Activated CD4-positive, alpha-beta memory T cell treated with anti-CD3 and anti-CD28 coated beads for 36 hours (primary cell): ENCODE measurements around the gene MYO15B. TPM values are rescaled to one million over a fixed set of nuclear protein-coding genes. Genes with fewer than 3 reads are reported as not detected.

ENCODE experiments used
- CTCF ChIA-PET: fragments of 350-600 bp; sonication (Branson Sonifier 250); formaldehyde crosslinking; loops from one replicate; lab custom pipeline; 2021; ENCODE audit warnings: antibody characterized with exemption, inconsistent platforms; lab: Charles Lee
- POLR2A ChIA-PET: fragments of 350-600 bp; sonication (Branson Sonifier 250); formaldehyde crosslinking; loops from one replicate; lab custom pipeline; 2021; ENCODE audit warnings: antibody characterized with exemption; lab: Charles Lee
- DNase-seq: peaks from one replicate; pipeline ENCODE4 v3.0.0-alpha.2; 2020
- H3K27ac Mint-ChIP-seq: one replicate; pipeline ENCODE4 v1.8.0; 2021; ENCODE audit warnings: mixed read lengths
- H3K27me3 Mint-ChIP-seq: one replicate; pipeline ENCODE4 v1.8.0; 2021; ENCODE audit warnings: mixed read lengths
- H3K36me3 Mint-ChIP-seq: one replicate; pipeline ENCODE4 v1.8.0; 2021; ENCODE audit warnings: mixed read lengths
- H3K4me1 Mint-ChIP-seq: one replicate; pipeline ENCODE4 v1.8.0; 2021; ENCODE audit warnings: low read depth, mixed read lengths
- H3K4me3 Mint-ChIP-seq: one replicate; pipeline ENCODE4 v1.8.0; 2021; ENCODE audit warnings: mild to moderate bottlenecking, mixed read lengths
- H3K9me3 Mint-ChIP-seq: one replicate; pipeline ENCODE4 v1.8.0; 2021; ENCODE audit warnings: mixed read lengths
- intact Hi-C: fragments of 100-400 bp; cut with micrococcal nuclease; formaldehyde crosslinking; loops from one replicate; pipeline ENCODE4 v1.15.1; 2023
- total RNA-seq, 2 experiments: library from RNA; stranded (reverse); gene quantifications; one replicate each; pipeline ENCODE4 v1.2.3, GENCODE V29; 2021

Gene MYO15B
- total RNA-seq, 2 experiments from 2014 or later: 16.8 to 20.5 TPM

GRCh38 chr17:75647061-75647460 lies 59.5 kb downstream of the MYO15B start:
- intact Hi-C loops: no loop called here
- POLR2A ChIA-PET: no interaction called here
- Mint-ChIP-seq H3K9me3 (no peaks in the 10 kb centered on the region), H3K27me3 (no peaks in the 10 kb centered on the region), H3K4me3 (no peak overlapping the region), H3K36me3 (peaks cover 6% of the 10 kb centered on the region), H3K4me1 (peaks cover 5% of the 10 kb centered on the region), H3K27ac (no peak overlapping the region)
- DNase-seq: no peak
- CTCF ChIA-PET: interaction anchor here (1.1 to 19.5 kb wide), 3 partner anchors 14 to 102 kb away, joined by 3 to 438 read pairs (median 69); partner anchors contain the start of gene SMIM5

- no peak for DNase-seq
- Mint-ChIP-seq H3K27ac (no peak overlapping the region), H3K36me3 (peaks cover 6% of the 10 kb centered on the region), H3K27me3 (no peaks in the 10 kb centered on the region), H3K4me1 (peaks cover 5% of the 10 kb centered on the region), H3K9me3 (no peaks in the 10 kb centered on the region), H3K4me3 (no peak overlapping the region)
- intact Hi-C loops: no loop called here
- CTCF ChIA-PET: interaction anchor here (7.7 kb wide), 1 partner anchor 15 kb away, joined by 69 read pairs; the partner anchor contains the start of gene SMIM5
- POLR2A ChIA-PET: no interaction called here
Measured at GRCh38 chr17:75647921-75648320, 60.3 kb downstream of the MYO15B start.

GRCh38 chr17:75649687-75650086 lies 62.1 kb downstream of the MYO15B start:
- DNase-seq: no peak
- POLR2A ChIA-PET: no interaction called here
- intact Hi-C loops: no loop called here
- no peaks in the 10 kb centered on the region for H3K27me3 Mint-ChIP-seq
- CTCF ChIA-PET: interaction anchor here (0.6 to 7.3 kb wide), 5 partner anchors 8 to 103 kb away, joined by 3 to 40 read pairs (median 5); partner anchors contain the start of gene SMIM5
- no peak overlapping the region for H3K4me3 Mint-ChIP-seq
- H3K36me3 Mint-ChIP-seq: peaks cover 10% of the 10 kb centered on the region
- peaks cover 5% of the 10 kb centered on the region for H3K4me1 Mint-ChIP-seq
- no peak overlapping the region for H3K27ac Mint-ChIP-seq
- H3K9me3 Mint-ChIP-seq: no peaks in the 10 kb centered on the region

GRCh38 chr17:75650874-75651273 lies 63.3 kb downstream of the MYO15B start:
- DNase-seq: no peak
- Mint-ChIP-seq H3K4me3 (no peak overlapping the region), H3K9me3 (no peaks in the 10 kb centered on the region), H3K36me3 (peaks cover 10% of the 10 kb centered on the region), H3K27ac (no peak overlapping the region), H3K4me1 (peaks cover 4% of the 10 kb centered on the region), H3K27me3 (no peaks in the 10 kb centered on the region)
- intact Hi-C loops: no loop called here
- ChIA-PET POLR2A (no interaction called here), CTCF (interaction anchor here (0.9 to 8.3 kb wide), 5 partner anchors 17 to 146 kb away, joined by 3 to 70 read pairs (median 4); partner anchors contain the start of gene SMIM5)

GRCh38 chr17:75652341-75652740 lies 64.7 kb downstream of the MYO15B start:
- Mint-ChIP-seq H3K27me3 (no peaks in the 10 kb centered on the region), H3K27ac (no peak overlapping the region), H3K4me3 (no peak overlapping the region), H3K9me3 (no peaks in the 10 kb centered on the region), H3K36me3 (peaks cover 11% of the 10 kb centered on the region), H3K4me1 (no peaks in the 10 kb centered on the region)
- no peak for DNase-seq
- CTCF ChIA-PET: interaction anchor here (0.8 to 8.3 kb wide), 7 partner anchors 18 to 171 kb away, joined by 3 to 70 read pairs (median 3); partner anchors contain the start of gene SMIM5
- intact Hi-C loops: no loop called here
- POLR2A ChIA-PET: no interaction called here

- Mint-ChIP-seq H3K27ac (no peak overlapping the region), H3K36me3 (peaks cover 13% of the 10 kb centered on the region), H3K4me1 (no peaks in the 10 kb centered on the region), H3K4me3 (no peak overlapping the region), H3K27me3 (no peaks in the 10 kb centered on the region), H3K9me3 (no peaks in the 10 kb centered on the region)
- POLR2A ChIA-PET: no interaction called here
- CTCF ChIA-PET: interaction anchor here (0.6 to 8.3 kb wide), 8 partner anchors 18 to 171 kb away, joined by 3 to 70 read pairs (median 4); partner anchors contain the start of gene SMIM5
- DNase-seq: peak; percentile 30
- intact Hi-C loops: no loop called here
Measured at GRCh38 chr17:75652934-75653549, 65.4 kb downstream of the MYO15B start.

GRCh38 chr17:75654176-75654575 lies 66.6 kb downstream of the MYO15B start:
- Mint-ChIP-seq H3K4me3 (no peak overlapping the region), H3K27ac (no peak overlapping the region), H3K9me3 (no peaks in the 10 kb centered on the region), H3K27me3 (no peaks in the 10 kb centered on the region), H3K36me3 (peaks cover 13% of the 10 kb centered on the region), H3K4me1 (no peaks in the 10 kb centered on the region)
- DNase-seq: no peak
- intact Hi-C loops: no loop called here
- POLR2A ChIA-PET: interaction anchor here (0.9 to 1.0 kb wide), 2 partner anchors 9 to 12 kb away, joined by 3 to 4 read pairs; partner anchors contain the start of gene RECQL5
- CTCF ChIA-PET: interaction anchor here (0.7 to 8.3 kb wide), 5 partner anchors 13 to 99 kb away, joined by 4 to 70 read pairs (median 10); partner anchors contain the start of gene SMIM5

- intact Hi-C loops: no loop called here
- Mint-ChIP-seq H3K4me1 (no peaks in the 10 kb centered on the region), H3K27me3 (no peaks in the 10 kb centered on the region), H3K4me3 (no peak overlapping the region), H3K36me3 (peaks cover 15% of the 10 kb centered on the region), H3K27ac (no peak overlapping the region), H3K9me3 (no peaks in the 10 kb centered on the region)
- ChIA-PET POLR2A (interaction anchor here (0.8 kb wide), 1 partner anchor 9 kb away, joined by 3 read pairs; the partner anchor contains the start of genes RECQL5 and SAP30BP), CTCF (interaction anchor here (1.1 to 8.3 kb wide), 6 partner anchors 9 to 107 kb away, joined by 3 to 70 read pairs (median 5); partner anchors contain the start of genes GALK1 and SMIM5)
- no peak for DNase-seq
Measured at GRCh38 chr17:75658237-75658636, 70.6 kb downstream of the MYO15B start.

- H3K27ac Mint-ChIP-seq: no peak overlapping the region
- no peaks in the 10 kb centered on the region for H3K9me3 Mint-ChIP-seq
- H3K4me3 Mint-ChIP-seq: no peak overlapping the region
- peaks cover 8% of the 10 kb centered on the region for H3K4me1 Mint-ChIP-seq
- intact Hi-C loops: no loop called here
- CTCF ChIA-PET: interaction anchor here (1.2 to 1.6 kb wide), 2 partner anchors 13 to 88 kb away, joined by 5 to 6 read pairs; no protein-coding TSS in a partner anchor
- no peaks in the 10 kb centered on the region for H3K27me3 Mint-ChIP-seq
- POLR2A ChIA-PET: no interaction called here
- no peak for DNase-seq
- H3K36me3 Mint-ChIP-seq: peaks cover 18% of the 10 kb centered on the region
Measured at GRCh38 chr17:75661531-75661930, 73.9 kb downstream of the MYO15B start.

- intact Hi-C loops: no loop called here
- Mint-ChIP-seq H3K36me3 (peaks cover 15% of the 10 kb centered on the region), H3K9me3 (no peaks in the 10 kb centered on the region), H3K27me3 (no peaks in the 10 kb centered on the region), H3K4me3 (no peak overlapping the region), H3K4me1 (peaks cover 8% of the 10 kb centered on the region), H3K27ac (no peak overlapping the region)
- ChIA-PET CTCF (interaction anchor here (1.6 kb wide), 1 partner anchor 87 kb away, joined by 6 read pairs; no protein-coding TSS in a partner anchor), POLR2A (no interaction called here)
- no peak for DNase-seq
Measured at GRCh38 chr17:75662511-75662910, 74.9 kb downstream of the MYO15B start.

GRCh38 chr17:75664099-75664549 lies 76.5 kb downstream of the MYO15B start:
- Mint-ChIP-seq H3K27ac (no peak overlapping the region), H3K27me3 (no peaks in the 10 kb centered on the region), H3K4me1 (peaks cover 10% of the 10 kb centered on the region), H3K9me3 (no peaks in the 10 kb centered on the region), H3K4me3 (no peak overlapping the region), H3K36me3 (peaks cover 20% of the 10 kb centered on the region)
- ChIA-PET POLR2A (no interaction called here), CTCF (no interaction called here)
- no peak for DNase-seq
- intact Hi-C loops: no loop called here

- intact Hi-C loops: no loop called here
- no peak overlapping the region for H3K27ac Mint-ChIP-seq
Measured at GRCh38 chr17:75665981-75666380, 78.4 kb downstream of the MYO15B start.

More at GRCh38 chr17:75665981-75666380, 78.4 kb downstream of the MYO15B start:
- CTCF ChIA-PET: interaction anchor here (1.4 to 4.2 kb wide), 4 partner anchors 9 to 87 kb away, joined by 5 to 38 read pairs (median 14); partner anchors contain the start of gene SMIM5
- Mint-ChIP-seq H3K4me1 (peaks cover 20% of the 10 kb centered on the region), H3K9me3 (no peaks in the 10 kb centered on the region), H3K27me3 (no peaks in the 10 kb centered on the region), H3K4me3 (peak overlapping the region; percentile 47), H3K36me3 (peaks cover 28% of the 10 kb centered on the region)
- POLR2A ChIA-PET: interaction anchor here (1.0 to 1.2 kb wide), 5 partner anchors 9 to 368 kb away, joined by 3 to 5 read pairs (median 4); partner anchors contain the start of gene GALK1
- DNase-seq: no peak
